NCI-H1930 (cell line): ENCODE data around the gene ZACN.
A peak's percentile ranks its signal among the peaks of the same experiment; 100 is the strongest.

Experiments
- DNase-seq, 2 experiments: peaks; one replicate each; lab custom pipeline; 2025; lab: John Stamatoyannopoulos, UW

ZACN gene

DNA sequence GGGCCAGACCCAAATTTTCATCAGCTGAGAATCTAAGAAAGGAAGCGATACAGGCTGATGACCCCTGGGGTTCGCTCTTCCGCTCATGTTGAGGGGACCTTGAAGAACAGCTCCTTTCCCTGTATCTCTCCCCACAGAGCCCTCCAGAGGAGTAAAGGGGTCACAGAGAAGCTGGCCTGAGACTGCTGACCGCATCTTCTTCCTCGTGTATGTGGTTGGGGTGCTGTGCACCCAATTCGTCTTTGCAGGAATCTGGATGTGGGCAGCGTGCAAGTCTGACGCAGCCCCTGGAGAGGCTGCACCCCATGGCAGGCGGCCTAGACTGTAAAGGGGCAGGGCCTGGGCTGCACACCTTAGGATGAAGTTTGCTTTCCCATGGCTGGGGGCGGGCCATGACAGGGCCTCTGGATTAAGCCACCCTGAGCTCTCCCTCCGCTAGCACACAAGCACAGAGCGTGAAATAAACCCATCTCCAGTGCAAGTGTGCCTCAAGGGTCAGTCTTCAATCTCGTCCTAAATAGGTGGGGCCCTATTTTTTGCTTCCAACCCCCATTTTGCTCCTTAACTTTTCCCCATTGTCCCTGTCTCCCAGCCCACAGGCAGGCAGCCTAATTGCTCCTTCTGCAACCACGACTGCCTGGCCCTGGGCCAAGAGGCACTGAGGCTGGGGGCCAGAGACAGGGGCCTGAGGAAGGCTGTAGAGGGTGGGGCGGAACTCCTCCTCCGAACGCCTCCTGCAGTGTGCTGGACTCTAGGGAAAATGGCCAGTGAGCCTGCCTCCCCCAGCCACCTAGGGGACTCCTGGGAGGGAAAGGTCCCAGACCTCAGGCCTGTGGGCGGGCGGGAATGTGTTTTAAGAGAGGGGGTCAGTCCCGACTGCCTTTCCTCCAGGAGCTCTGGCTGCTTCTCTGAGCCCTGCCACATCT lies 3.6 kb downstream of the ZACN start:
- DNase-seq, result no peak

DNA sequence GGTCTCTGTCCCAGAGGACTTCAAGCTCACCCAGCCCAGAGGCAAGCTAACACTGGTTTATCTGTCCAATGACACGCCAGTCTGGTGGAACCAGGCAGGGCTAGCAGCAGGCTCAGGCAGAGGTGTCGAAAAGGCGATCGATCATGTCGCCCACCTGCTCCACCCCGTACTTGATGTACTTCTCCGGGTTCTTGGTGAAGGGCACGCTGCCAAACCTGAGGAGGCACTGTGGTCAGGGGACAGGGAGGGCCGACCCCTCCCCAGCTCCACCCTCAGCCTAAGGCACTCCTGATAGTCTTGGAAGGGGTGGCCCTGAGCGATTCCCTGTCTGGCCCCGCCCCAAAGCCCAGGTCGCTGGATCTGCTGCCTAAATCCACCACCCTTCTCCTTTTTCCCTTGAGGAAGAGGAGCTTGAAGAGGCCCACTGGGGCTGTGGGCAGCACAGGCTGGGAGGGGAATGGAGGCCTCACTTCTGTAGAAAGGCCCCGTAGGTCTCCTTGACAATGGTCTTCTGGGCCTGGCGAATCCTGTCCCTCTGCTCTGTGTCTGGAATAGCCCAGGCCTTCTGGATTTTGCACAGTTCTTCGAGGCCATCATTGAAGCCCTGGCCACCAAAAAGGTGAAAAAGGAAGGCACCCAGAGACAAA lies 4.7 kb downstream of the ZACN start:
- DNase-seq, result no peak

DNA sequence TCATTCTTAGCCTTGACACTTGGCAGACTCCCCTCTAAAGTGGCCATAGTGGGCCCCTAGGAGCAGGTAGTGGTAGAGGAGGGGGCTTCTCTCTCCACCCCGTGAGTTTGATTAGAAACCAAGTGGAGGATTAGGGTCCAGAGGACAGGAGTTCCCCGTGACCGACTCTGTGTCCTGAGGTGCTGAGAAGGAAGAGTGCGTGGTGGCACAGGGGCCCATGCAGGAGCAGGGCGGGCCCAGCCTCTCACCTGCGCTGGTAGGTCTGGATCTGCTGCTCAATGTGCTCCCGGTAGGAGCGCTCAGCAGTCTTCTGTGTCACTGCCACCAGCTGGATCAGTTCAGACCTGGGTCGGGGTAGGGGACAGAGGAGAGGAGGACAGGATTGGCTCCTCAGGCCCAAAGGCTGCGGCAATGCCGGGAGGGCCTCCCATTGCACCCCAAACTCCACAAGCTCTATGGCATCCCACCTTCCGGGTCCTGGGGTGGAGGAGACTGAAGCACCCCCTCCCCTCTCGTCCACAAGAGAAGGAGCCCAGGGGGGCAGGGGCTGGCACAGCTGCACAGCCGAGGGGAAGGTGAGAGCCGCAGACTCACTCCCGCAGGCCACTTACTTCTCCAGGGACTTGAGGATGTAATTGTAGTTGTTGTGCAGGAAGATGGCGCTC lies 6.2 kb downstream of the ZACN start:
- DNase-seq, result no peak

DNA sequence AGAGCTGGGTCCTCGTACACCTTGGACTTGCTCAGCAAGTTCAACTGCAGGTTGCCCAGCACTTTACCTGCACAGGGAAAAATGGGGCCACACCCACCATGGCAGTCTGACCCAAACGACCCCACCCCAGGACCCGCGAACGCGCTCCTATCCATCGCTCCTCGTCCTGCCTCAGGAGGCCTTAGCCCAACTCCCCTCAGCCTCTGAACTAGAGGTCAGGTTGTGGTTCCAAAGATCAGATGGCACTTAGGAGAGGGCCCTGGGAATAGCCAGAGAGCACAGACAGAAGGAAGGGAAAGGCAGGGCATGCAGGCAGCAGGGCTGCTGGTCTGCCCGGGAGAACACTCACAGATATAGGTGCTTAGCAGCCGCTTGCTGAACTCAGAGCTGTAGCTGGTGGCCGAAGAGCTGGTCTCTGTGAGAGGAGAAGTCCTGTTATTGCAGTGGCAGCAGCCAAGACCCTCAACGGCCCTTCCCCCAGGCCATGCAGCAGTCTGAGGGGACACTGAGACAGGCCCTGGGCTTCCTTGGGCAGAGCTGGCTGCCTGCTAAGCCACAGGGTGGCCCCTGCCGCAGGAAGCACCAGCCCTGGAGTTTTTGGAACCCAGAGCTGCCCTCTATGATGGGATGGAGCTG lies 6.9 kb downstream of the ZACN start:
- no peak for DNase-seq

DNA sequence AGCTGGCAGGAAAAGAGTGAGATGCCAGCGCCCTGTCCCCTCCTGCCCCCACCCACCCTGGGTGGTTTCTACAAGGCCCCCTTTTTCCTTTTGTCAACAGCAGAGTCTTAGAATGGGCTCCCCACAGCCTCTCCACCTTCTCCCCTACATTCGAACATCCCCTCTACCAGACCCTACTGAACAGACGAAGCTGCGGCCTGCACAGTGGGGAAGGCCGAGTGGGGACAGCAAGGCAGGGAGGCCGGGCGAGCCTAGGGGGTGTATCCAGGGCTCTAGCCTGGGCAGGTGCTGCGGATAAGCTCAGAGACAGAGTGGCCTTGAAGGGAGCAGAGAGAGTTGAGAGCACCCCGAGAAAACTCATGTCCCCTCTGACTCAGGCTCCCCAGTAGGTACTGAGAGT lies 7.4 kb downstream of the ZACN start:
- DNase-seq, result no peak

DNA sequence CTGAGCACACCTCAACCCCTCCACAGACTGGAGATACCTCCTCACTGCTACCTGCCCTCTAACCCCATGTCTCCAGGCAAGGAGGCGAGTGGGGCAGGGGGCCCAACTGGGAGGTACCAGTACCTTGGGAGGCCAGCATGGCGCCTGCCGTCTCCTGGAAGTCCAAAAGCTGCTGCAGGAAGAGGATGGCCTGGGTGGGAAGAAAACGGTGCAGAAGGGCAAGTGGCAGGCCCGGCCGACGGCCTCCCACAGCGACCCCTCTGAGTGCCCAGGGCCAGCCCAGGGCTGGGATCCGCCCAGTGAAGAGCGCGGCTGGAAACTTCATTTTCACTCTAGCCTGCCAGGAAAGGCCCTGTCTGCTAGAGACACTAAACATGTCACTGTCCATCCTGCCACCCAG lies 8.5 kb downstream of the ZACN start:
- DNase-seq, result no peak

DNA sequence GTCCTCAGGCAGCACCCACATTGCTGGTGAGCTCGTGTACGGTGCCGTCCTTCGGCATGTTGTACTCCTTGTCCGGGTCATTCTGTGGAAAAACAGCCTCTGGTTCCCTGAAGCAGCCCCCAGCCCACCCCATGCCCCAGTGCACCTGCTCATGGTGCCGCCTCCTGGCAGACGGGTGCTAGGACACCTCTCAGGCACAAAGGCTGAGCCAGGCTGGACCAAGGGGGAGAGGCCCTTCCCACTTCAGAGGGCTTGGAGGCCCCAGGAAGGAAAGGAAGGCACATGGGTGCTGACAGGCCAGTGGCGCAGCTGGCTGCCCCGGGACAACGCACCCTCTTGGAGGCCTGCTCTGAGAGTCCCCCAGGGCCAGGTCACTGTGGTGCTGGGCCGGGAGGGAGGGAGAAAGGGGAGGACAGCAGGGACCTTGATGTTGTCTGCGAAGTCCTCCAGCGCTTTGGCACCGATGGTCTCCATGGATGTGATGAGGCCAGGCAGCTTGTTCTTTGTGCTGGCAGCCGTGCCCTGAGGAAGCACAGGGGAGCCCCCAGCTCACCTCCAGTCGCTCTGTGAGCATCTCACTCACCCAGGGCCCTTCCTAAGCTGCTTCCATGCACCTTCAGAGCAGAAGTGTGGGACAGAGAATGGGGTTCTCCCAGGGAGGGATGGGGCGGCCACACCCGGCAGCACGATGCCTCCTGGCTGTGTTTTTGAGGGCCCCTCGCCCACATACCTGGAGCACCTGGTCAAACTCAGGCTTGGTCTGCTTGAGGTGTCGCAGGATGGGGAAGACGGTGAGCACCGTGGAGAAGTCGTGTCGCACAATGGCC lies 9.3 kb downstream of the ZACN start:
- DNase-seq, result no peak

DNA sequence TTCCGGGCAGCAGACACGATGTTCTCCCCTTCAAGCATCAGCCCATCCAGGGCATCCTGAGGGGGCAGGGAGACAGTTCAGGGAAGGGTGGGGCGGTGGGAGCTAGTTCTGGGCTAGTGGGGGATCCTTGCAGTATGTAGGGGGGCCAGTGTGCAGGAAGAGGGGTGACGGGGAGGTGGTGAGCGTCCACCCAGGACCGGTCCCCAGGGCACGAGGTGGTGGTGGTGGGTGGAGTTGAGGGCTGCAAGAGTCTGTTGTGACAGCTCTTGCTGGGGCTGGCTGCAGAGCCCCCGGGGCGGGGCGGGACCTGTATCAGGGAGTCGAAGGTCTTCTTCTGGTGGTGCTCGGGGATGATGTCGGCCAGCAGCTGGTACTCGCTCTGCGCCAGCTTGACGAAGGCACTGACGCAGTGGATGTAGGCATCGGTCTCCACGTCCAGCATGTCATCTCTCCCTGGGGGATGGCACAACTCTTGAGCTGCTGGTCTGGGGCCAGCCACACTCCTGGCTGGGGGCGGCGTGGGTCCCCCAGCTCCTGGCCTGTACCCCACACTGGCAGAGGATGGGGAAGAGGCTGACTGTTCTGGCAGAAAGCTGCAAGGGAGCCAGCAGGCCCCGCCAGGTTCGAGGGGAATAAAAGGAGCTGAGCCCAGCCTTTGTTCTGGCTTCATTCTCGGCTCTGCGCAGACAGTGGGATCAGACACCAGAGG lies 10.0 kb downstream of the ZACN start:
- DNase-seq, result no peak

DNA sequence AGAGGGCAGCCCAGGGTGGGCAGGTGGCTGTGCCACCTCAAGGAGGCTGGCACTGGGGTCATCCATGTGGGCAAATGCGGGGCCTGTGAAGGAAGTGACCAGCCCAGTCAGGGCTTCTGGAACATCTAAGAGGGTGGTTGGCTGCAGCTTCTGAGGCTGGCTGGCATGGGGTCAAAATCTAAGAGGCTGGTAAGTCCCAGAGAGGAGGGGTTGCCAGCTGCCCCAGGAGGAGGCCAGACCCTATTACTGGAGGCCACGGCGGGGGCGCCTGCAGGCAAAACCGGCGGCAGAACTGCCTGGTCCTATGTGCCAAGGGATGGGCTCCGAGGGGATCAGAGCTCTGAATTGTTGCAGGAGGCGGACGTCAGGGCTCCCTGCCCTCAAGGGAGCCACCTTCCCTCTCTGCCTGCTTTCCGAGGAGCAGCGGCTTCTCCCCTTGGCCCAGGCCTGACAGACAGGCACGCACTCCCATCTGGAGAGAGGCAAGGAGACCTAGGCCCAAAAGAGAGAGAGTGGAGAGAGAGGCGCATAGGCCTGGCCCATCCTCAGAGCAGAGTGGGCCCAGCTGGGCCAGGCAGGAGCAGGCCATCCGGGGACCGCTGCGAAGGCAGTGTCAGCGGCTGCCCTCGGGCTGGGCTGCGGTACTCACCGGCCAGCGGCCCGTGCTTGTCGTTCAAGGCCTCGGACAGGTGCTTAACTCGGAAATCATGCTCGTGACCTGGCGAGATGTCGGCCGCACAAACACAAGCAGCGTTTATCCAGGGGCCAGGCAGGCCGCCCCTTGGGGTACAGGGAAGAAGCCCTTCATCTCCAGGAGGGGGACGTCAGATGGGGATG lies 10.9 kb downstream of the ZACN start:
- no peak for DNase-seq

DNA sequence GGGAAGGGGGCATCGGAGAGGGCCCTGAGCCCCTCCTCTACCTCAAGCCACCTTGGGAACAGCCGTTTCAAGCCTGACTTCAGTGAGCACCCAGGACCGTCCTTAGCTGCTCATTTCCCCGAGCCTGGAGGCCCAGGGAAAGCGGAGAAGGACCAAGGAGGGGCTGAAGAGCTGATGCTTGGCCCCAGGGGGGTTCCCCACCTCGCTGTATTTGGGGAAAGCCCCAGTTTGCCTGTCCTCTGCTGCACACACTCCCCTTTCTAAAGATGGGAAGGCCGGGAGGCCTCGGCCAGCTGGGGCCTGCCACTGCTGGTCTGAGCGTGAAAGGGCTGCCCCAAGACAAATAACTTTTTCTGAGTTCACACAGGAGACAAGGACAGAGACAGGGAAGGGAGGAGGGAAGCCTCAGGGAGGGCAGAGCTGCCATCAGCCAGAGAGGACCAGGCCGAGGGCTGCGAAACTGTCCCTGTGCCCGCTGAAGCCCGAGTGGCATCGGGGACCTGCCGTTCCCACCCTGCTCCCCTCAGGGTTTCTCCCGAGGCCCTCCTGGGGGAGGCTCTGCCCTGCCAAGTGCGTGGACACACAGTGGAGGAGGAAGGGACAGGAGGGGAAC lies 11.6 kb downstream of the ZACN start:
- no peak for DNase-seq

DNA sequence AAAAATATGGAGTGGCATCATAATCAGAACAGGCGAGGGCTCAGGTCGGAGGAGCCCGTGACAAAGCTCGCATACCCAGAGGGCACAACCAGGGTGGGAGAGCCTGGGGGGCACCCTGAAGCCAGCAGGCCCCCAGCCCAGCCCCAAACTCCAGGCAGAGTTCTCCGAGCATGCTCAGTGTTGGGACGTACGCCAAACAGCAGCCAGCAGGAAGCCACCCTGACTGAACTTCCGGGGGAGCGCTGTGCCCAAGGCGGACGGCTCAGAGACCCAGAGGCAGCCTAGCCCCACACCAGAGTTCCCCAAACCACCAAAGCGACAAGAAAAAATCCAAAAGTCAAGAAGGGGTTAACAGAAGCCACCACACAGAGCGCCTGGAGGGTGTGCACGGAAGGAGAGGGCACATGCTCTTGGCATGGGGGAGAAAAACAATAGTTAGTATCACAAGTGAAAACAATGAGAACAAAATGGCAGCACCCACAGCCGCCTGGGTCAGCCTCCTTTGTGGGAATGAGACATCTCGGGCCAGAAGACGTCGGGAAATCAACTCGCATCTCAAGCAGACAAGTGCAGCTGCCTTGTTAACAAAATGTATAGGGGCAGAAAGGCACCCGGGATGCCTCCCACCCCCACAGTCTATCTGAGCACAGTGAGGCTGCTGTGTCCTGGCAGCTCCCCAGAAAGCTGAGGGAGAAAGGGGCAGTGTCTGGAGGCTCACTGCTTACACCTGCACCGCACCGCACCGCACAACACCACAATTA lies 12.7 kb downstream of the ZACN start:
- no peak for DNase-seq

DNA sequence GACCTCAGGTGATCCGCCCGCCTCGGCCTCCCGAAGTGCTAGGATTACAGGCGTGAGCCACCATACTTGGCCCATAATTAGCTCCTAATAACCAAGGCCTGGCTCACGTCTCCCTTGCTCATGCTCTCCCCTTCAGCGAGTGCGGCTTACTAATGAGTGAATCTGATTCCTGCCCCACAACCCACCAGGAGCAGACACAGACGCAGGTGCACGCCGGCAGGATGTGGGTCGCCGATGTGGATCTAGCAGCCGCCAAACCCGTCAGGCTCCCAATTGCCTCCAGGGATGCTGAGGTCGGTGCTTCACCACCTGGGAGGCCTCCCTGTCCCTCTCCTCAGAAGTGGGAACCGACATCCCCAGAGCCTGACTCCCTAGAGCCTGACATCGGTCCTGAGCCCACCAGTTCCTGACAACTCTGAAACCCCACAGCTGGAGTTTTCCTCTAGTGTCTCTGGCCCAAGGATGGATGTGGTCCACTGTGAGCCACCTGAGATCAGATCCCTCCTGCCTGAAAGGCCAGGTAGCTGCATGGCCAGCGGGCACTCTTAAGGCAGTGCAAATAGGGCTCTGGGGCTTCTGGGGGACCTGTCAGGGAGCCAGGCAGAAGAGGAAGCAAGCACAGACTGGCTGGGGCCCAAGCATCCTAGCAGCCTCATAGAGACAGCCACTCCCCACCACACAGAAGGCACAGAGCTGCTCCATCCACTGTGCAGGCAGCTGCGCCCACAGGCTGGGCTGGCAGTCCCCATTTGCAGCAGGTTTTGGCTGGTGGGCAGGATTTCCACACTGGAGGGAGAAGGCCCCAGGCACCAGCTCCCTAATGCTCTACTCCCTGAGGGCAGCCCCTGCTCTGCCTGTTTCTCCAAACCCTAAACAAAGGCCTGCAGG lies 13.8 kb downstream of the ZACN start:
- no peak for DNase-seq

DNA sequence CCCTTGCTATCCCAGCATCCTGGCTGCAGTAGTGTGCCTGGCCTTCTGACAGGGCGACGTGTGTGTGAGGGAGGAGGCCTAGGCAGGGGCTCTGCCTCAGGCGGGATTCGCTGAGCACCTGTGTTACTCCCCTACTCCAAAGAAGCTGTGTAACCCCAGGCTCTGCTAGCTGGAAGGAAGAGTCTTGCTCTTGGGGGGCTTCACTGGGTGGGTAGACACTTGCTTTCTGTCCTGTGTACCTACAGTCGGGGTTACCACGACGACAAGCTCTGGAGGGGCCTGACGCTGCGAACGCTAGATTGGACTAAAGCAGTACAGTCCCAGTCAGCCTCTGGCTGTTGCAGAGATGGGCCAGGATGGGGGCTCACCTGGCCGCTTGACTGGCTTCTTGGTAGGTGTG lies 15.1 kb downstream of the ZACN start:
- DNase-seq, result no peak

DNA sequence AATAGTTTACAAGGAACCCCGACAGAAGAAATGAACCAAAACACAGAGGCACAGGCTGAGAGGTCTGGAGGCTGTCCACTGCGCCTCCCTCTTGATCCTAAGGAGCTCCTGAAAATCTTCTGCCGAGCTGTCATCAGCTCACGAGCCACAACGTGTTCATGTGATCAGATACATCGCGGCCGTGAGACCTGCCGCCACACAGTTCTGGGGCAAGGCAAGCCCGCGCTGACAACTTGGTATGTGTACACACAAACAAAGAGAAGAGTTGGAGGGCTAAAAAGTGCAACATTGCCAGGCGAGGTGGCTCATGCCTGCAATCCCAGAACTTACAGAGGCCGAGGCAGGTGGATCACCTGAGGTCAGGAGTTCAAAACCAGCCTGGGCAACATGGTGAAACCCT lies 17.0 kb downstream of the ZACN start:
- no peak for DNase-seq

DNA sequence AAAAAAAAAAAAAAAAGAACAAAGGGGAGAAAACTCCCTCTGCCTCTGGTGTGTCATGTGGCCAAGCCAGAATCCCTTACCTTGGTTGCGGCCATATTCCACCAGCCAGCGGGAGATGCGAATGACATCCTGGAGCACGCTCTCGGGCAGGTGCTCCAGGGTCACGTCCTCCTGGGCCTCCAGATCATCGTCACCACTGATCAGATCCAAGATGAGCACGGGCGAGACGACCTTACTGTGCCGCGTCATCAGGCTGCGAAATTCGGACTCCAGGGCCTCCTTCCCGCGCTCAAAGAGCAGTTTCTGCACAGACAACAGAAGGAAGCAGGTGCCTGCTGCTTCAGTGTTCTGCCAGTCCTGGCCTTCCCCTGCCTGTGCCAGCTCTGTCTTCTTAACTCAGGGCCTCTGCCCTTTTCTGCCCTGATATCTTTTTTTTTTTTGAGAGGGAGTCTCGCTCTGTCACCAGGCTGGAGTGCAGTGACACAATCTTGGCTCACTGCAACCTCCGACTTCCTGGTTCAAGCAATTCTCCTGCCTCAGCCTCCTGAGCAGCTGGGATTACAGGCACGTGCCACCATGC lies 18.8 kb downstream of the ZACN start:
- no peak for DNase-seq

DNA sequence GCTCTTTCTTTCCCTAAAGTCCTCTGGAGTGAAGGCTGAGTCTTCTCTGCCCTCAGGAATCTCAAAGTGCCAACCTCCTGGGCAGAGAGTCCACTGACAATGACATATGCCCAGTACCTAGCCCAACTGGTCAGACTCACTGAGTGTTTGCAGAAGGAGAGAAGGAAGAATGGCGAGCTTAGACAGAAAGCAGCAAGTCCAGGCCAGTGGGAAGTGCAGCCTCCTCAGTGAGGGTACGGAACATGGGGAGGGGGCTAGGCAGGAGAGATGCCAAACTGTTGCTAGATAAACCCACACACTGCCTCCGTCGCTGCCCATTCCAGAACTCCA lies 23.9 kb downstream of the ZACN start:
- DNase-seq, result no peak

DNA sequence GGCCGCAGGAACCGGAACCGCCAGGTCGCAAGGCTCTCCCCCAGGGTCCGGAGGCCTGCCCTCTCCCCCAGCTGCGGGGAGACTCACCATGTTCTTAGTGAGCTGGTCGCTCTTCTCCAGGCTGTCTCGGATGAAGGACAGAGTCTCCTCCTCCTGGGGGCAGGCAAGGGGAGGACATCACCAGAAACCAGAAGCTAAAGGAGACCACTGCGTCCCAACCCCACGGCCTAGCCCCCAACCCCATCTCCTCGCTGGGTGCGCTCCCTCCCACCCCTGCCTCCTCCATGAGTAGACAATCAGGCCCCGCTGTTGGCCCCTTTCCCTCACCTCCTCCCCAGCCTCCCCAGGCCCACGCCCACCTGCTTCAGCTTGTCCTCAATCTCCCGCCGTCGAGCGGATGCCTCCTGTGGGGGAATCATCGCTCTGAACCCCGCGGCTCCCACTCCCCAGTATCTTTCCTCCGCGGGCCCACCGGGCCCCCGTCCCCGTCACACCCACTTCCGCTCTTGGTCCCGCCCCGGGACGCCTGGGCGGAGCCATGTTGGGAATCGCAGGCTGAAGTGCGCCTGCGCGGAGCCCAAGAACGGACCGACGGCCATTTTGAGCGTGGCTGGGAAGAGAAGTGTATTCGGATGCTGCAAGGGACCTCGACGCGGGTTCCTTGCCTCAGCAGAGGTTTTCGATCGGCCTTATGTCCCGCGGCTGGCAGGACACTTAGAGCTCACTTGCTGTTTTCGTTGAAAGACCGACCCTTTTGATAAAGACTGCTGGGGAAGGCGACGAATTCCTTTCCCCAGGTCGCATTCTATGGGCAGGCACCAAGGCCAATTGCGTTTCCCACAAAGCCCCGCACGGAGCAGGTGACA lies 24.5 kb downstream of the ZACN start, which contains the start of gene EXOC7:
TSS of gene EXOC7 (minus strand) at position 514 of the 866 bp plus-strand sequence. CDS start at position 419, 95 bp downstream.
- DNase-seq, result peak; percentile 93 to 98
